Right lobe of liver (tissue), 6 donors: Measurements from ENCODE around the gene CNGA4. TPM values are rescaled to one million over a fixed set of nuclear protein-coding genes. Genes with fewer than 3 reads are reported as not detected.

Experiments
- ATAC-seq, 4 donors: fragments of 200-7000 bp; cut with Tn5 transposase; one replicate each; pipeline ENCODE4 v1.9.1; 2020; ENCODE audit warnings: mild to moderate bottlenecking in 4 of 4, moderate library complexity in 4 of 4
- DNase-seq, 3 donors: peaks; one replicate each; pipeline ENCODE4 v3.0.0-alpha.2; 2020
- H3K27ac ChIP-seq, 3 donors: fragments of 200-600 bp; one replicate each; pipeline ENCODE4 v1.8.0; 2022
- H3K27me3 ChIP-seq, 2 donors: fragments of 200-600 bp; one replicate each; pipeline ENCODE4 v1.8.0; 2022
- H3K36me3 ChIP-seq, 4 donors: fragments of 200-600 bp; sonication (generic) in 1 of 4; one replicate each; pipeline versions ENCODE4 v1.5.1 to v1.8.0; 2017 to 2022; ENCODE audit warnings: control low read depth in 1 of 4
- H3K4me1 ChIP-seq, 4 donors: fragments of 200-600 bp; sonication (generic) in 1 of 4; one replicate each; pipeline versions ENCODE4 v1.5.1 to v1.8.0; 2017 to 2022; ENCODE audit warnings: control low read depth in 1 of 4
- H3K4me3 ChIP-seq, 3 donors: fragments of 200-600 bp; one replicate each; pipeline ENCODE4 v1.8.0; 2022
- H3K9me3 ChIP-seq, 4 donors: fragments of 200-600 bp; sonication (generic) in 1 of 4; one replicate each; pipeline versions ENCODE4 v1.5.1 to v1.8.0; 2017 to 2022; ENCODE audit warnings: control low read depth in 1 of 4
- CTCF ChIP-seq, 4 donors: fragments of 200-600 bp in 3 of 4; fragments of 450-650 bp in 1 of 4; IDR thresholded peaks; one replicate each; pipeline versions ENCODE4 v1.5.1 to v1.8.0; 2016 to 2022; ENCODE audit warnings: antibody characterized with exemption in 4 of 4, mild to moderate bottlenecking in 2 of 4
- POLR2A ChIP-seq: fragments of 450-650 bp; IDR thresholded peaks from one replicate; pipeline ENCODE4 v1.6.1; 2017; ENCODE audit warnings: antibody characterized with exemption, mild to moderate bottlenecking
- WGBS: methylation state at CpG from one replicate; pipeline ENCODE4 v1.1.6; 2018; ENCODE audit warnings: low coverage, low lambda C conversion rate; ENCODE audit not compliant: insufficient coverage; ENCODE audit errors: missing lambda C conversion rate; 5-methylcytosine and 5-hydroxymethylcytosine counted together
- intact Hi-C, 2 donors: fragments of 100-400 bp; cut with DNase I; formaldehyde crosslinking; loops; one replicate each; pipeline versions ENCODE4 v1.11.2 to v1.14.1; 2022
- total RNA-seq, 6 experiments: library from RNA; depleted of rRNA in 2 of 6; stranded (reverse); fragments of >200 nt in 2 of 6; fragmentation: NEBNext Ultra II Directional in 3 of 6; extraction: Animal tissue kit (Norgen Biotek cat#: 25700) in 3 of 6; gene quantifications; one replicate each; pipeline versions ENCODE4 v1.1.0 to v1.2.4, GENCODE V29; 2016 to 2023
- donor health status: DM: no; HTN: yes; CAD: no.
- donor health status: DM: no; HTN: no; CAD: no.
- donor health status: DM: no; HTN: no; CAD: no.
- donor health status: DM: no; HTN: yes; CAD: no.
- donor health status: DM: no; HTN: yes; CAD: no.

Gene CNGA4
- total RNA-seq, 6 experiments from 2014 or later = 0.25 TPM; not detected in 5

- TF ChIP-seq POLR2A (no peak), CTCF (IDR thresholded peaks at IDR 0.05) (no peak)
- DNase-seq (no peak), ATAC-seq (no peak)
- intact Hi-C loops = no loop called here
- peaks cover 7 to 94% (median 41%) of the 10 kb centered on the region in 4 donors for H3K36me3 ChIP-seq
- no peaks in the 10 kb centered on the region for H3K9me3 ChIP-seq
- H3K4me1 ChIP-seq = no peaks in the 10 kb centered on the region
- H3K27me3 ChIP-seq = no peaks in the 10 kb centered on the region
- no peak overlapping the region for H3K4me3 ChIP-seq
- whole genome bisulfite sequencing = 89% methylated on average over 4 of the region's 4 CpGs
- no peak overlapping the region for H3K27ac ChIP-seq
Observed at GRCh38 chr11:6216501-6216900, 22.4 kb upstream of the CNGA4 start.

- TF ChIP-seq POLR2A (no peak), CTCF (IDR thresholded peaks at IDR 0.05) (no peak)
- WGBS = 89% methylated on average over 12 of the region's 19 CpGs
- no peak for ATAC-seq
- DNase-seq = no peak
- H3K27me3 ChIP-seq = no peaks in the 10 kb centered on the region
- H3K4me3 ChIP-seq = no peak overlapping the region
- intact Hi-C loops = no loop called here
- no peaks in the 10 kb centered on the region for H3K4me1 ChIP-seq
- H3K27ac ChIP-seq = no peak overlapping the region
- peaks cover 7 to 92% (median 44%) of the 10 kb centered on the region in 4 donors for H3K36me3 ChIP-seq
- H3K9me3 ChIP-seq = no peaks in the 10 kb centered on the region
Observed at GRCh38 chr11:6217722-6218121, 21.2 kb upstream of the CNGA4 start.

- Histone ChIP-seq H3K4me1 (no peaks in the 10 kb centered on the region), H3K27me3 (no peaks in the 10 kb centered on the region), H3K4me3 (no peak overlapping the region), H3K36me3 (peaks cover 7 to 93% (median 43%) of the 10 kb centered on the region in 4 donors), H3K9me3 (no peaks in the 10 kb centered on the region), H3K27ac (no peak overlapping the region)
- peak in 3 of 4 donors; percentile 25 to 78 (median 30) for ATAC-seq
- intact Hi-C loops = no loop called here
- TF ChIP-seq POLR2A (no peak), CTCF (IDR thresholded peaks at IDR 0.05) (no peak)
- WGBS = 36% methylated on average over 2 of the region's 2 CpGs
- DNase-seq = no peak
Observed at GRCh38 chr11:6219359-6219758, 19.5 kb upstream of the CNGA4 start.

- Histone ChIP-seq H3K36me3 (peaks cover 6 to 54% (median 25%) of the 10 kb centered on the region in 4 donors), H3K4me1 (peaks cover 0 to 24% (median 13%) of the 10 kb centered on the region in 4 donors), H3K27ac (no peak overlapping the region), H3K27me3 (no peaks in the 10 kb centered on the region), H3K4me3 (no peak overlapping the region), H3K9me3 (no peaks in the 10 kb centered on the region)
- TF ChIP-seq CTCF (IDR thresholded peaks at IDR 0.05) (no peak), POLR2A (no peak)
- ATAC-seq = no peak
- intact Hi-C loops = no loop called here
- no peak for DNase-seq
- 95% methylated on average over 11 of the region's 17 CpGs for WGBS
Observed at GRCh38 chr11:6223854-6224253, 15.0 kb upstream of the CNGA4 start.

GRCh38 chr11:6224421-6224820 is 14.5 kb upstream of the CNGA4 start:
- DNase-seq (no peak), ATAC-seq (peak in 3 of 4 donors; percentile 31 to 83 (median 38))
- no CpG with 5 or more reads among the region's 3 CpGs for WGBS
- Histone ChIP-seq H3K4me1 (peaks cover 0 to 30% (median 13%) of the 10 kb centered on the region in 4 donors), H3K4me3 (no peak overlapping the region), H3K27me3 (no peaks in the 10 kb centered on the region), H3K9me3 (no peaks in the 10 kb centered on the region), H3K27ac (no peak overlapping the region), H3K36me3 (peaks cover under 1 to 48% (median 21%) of the 10 kb centered on the region in 4 donors)
- TF ChIP-seq CTCF (IDR thresholded peaks at IDR 0.05) (no peak), POLR2A (no peak)
- intact Hi-C loops = no loop called here
